Spleen (tissue), 11 donors: ENCODE measurements around the gene CLPX. TPM values are rescaled to one million over a fixed set of nuclear protein-coding genes. Genes with fewer than 3 reads are reported as not detected.
"Not testable (repeated sequence)": the region's sequence is repeated elsewhere in the genome, so short reads cannot be mapped to it uniquely, and the experiment has no call there.

ENCODE experiments used
- DNase-seq: peaks from one replicate; pipeline ENCODE4 v3.0.0-alpha.2; 2020
- H3K27ac ChIP-seq, 8 donors: fragments of 200-600 bp; sonication (generic) in 7 of 8; 1 replicate in 4 of 8; 2 replicates in 4 of 8; pipeline versions ENCODE4 v1.5.0 to v1.8.0; 2016 to 2021; ENCODE audit warnings: inconsistent platforms in 4 of 8, mild to moderate bottlenecking in 4 of 8, moderate library complexity in 1 of 8
- H3K27me3 ChIP-seq, 7 donors: fragments of 200-600 bp; sonication (generic) in 6 of 7; replicated peaks in 1 of 7; 1 replicate in 4 of 7; 2 replicates in 3 of 7; pipeline versions ENCODE4 v1.5.0 to v1.8.0; 2016 to 2021; ENCODE audit warnings: inconsistent platforms in 3 of 7, mild to moderate bottlenecking in 1 of 7
- H3K36me3 ChIP-seq, 6 donors: fragments of 200-600 bp; sonication (generic) in 5 of 6; 1 replicate in 4 of 6; 2 replicates in 2 of 6; pipeline versions ENCODE4 v1.5.0 to v1.8.0; 2016 to 2021; ENCODE audit warnings: inconsistent platforms in 2 of 6
- H3K4me1 ChIP-seq, 6 donors: fragments of 200-600 bp; sonication (generic) in 5 of 6; 1 replicate in 3 of 6; 2 replicates in 3 of 6; pipeline versions ENCODE4 v1.5.0 to v1.8.0; 2016 to 2021; ENCODE audit warnings: inconsistent platforms in 3 of 6
- H3K4me3 ChIP-seq, 8 donors: fragments of 200-600 bp; sonication (generic) in 7 of 8; 1 replicate in 4 of 8; 2 replicates in 4 of 8; pipeline versions ENCODE4 v1.5.0 to v1.8.0; 2016 to 2021; ENCODE audit warnings: inconsistent platforms in 4 of 8, mild to moderate bottlenecking in 4 of 8, moderate library complexity in 2 of 8
- H3K9me3 ChIP-seq, 8 donors: fragments of 200-600 bp; sonication (generic) in 7 of 8; 1 replicate in 4 of 8; 2 replicates in 4 of 8; pipeline versions ENCODE4 v1.5.0 to v1.8.0; 2016 to 2021; ENCODE audit warnings: inconsistent platforms in 4 of 8
- CTCF ChIP-seq, 11 experiments: fragments of 200-600 bp in 7 of 11; fragments of 450-650 bp in 4 of 11; sonication (generic) in 4 of 11; IDR thresholded peaks in 8 of 11; conservative IDR thresholded peaks in 3 of 11; 1 replicate in 7 of 11; 2 replicates in 4 of 11; pipeline versions ENCODE4 v1.4.0 to v1.8.0; 2016 to 2021; ENCODE audit warnings: antibody characterized with exemption in 11 of 11, inconsistent platforms in 4 of 11, mild to moderate bottlenecking in 1 of 11
- POLR2A ChIP-seq, 3 donors: fragments of 450-650 bp; IDR thresholded peaks; one replicate each; pipeline ENCODE4 v1.5.1; 2017; ENCODE audit warnings: antibody characterized with exemption in 3 of 3, mild to moderate bottlenecking in 1 of 3
- POLR2AphosphoS5 ChIP-seq, 3 donors: sonication (generic); formaldehyde crosslinking; IDR thresholded peaks; one replicate each; pipeline ENCODE4 v1.5.1; 2017; ENCODE audit warnings: antibody characterized with exemption in 3 of 3
- WGBS, 5 donors: extraction: QIAGEN DNeasy Blood & Tissue Kit in 3 of 5; methylation state at CpG; one replicate each; pipeline versions ENCODE4 v1.1.5 to v1.1.7; 2013 to 2018; 5-methylcytosine and 5-hydroxymethylcytosine counted together
- intact Hi-C: fragments of 100-400 bp; cut with DNase I; formaldehyde crosslinking; loops from one replicate; pipeline ENCODE4 v1.15.0; 2023; ENCODE audit warnings: low total_unique reads
- polyA plus RNA-seq, 3 donors: library from polyadenylated mRNA; stranded (reverse); fragments of 200-250 nt; gene quantifications; one replicate each; pipeline ENCODE4 v1.2.1, GENCODE V29; 2013
- total RNA-seq, 7 donors: library from RNA; depleted of rRNA in 3 of 7; stranded (reverse); fragments of >200 nt in 3 of 7; fragmentation: NEBNext Ultra II Directional in 4 of 7; extraction: Animal tissue kit (Norgen Biotek cat#: 25700) in 4 of 7; gene quantifications; one replicate each; pipeline versions ENCODE4 v1.1.0 to v1.2.1, GENCODE V29; 2016 to 2021
- donor health status: healthy with polysubstance abuse.
- donor health status: DM: no; HTN: no; CAD: no; lungs with moderate emphysema.
- donor health status: DM: no; HTN: no; CAD: no.
- donor health status: Bipolar disorder and iron deficiency.
- donor health status: healthy.
- donor health status: DM: no; HTN: no; CAD: no.
- donor health status: DM: yes; HTN: yes; CAD: no.

CLPX gene
- total and polyA plus RNA-seq, 10 donors = 9.5 to 58.3 (median 50.2) TPM

DNA sequence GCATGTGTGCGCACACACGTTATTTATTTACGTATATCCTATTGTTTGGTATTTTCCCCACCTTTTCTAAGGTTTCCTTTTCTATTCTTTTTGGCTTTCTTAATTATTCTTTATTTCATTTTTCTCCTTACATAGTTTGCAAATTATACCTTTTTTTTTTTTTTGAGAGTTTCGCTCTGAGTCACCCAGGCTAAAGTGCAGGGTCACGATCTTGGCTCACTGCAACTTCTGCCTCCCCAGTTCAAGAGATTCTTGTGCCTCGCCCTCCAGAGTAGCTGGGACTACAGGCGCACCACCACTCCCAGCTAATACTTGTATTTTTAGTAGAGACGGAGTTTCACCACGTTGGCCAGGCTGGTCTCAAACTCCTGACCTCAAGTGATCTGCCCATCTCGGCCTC, 46.2 kb upstream of the CLPX start:
- no peak for DNase-seq
- 83 to 92% (median 89%) methylated on average over 10 of the region's 10 CpGs for WGBS, 5 donors
- H3K27me3 ChIP-seq = no peaks in the 10 kb centered on the region
- no peak overlapping the region for H3K27ac ChIP-seq
- no peaks in the 10 kb centered on the region for H3K36me3 ChIP-seq
- TF ChIP-seq POLR2A (IDR thresholded peaks at IDR 0.05) (no peak), POLR2AphosphoS5 (IDR thresholded peaks at IDR 0.05) (no peak), CTCF (IDR thresholded peaks at IDR 0.05 in 8 of 11, conservative IDR thresholded peaks at IDR 0.05 in 3 of 11) (no peak)
- no peaks in the 10 kb centered on the region for H3K4me1 ChIP-seq
- H3K4me3 ChIP-seq = no peak overlapping the region
- intact Hi-C loops = no loop called here
- H3K9me3 ChIP-seq = no peaks in the 10 kb centered on the region

DNA sequence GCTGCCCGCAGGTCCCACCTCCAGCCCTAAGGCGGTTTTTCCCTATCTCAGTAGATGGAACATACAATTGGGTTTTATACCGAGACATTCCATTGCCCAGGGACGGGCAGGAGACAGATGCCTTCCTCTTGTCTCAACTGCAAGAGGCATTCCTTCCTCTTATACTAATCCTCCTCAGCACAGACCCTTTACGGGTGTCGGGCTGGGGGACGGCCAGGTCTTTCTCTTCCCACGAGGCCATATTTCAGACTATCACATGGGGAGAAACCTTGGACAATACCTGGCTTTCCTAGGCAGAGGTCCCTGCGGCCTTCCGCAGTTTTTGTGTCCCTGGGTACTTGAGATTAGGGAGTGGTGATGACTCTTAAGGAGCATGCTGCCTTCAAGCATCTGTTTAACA, 41.8 kb upstream of the CLPX start:
- WGBS, 5 donors = 77 to 91% (median 86%) methylated on average over 4 to 5 of the region's 10 CpGs; no CpG with 5 or more reads in 1 of the 5 donors
- not testable (repeated sequence) for DNase-seq, H3K27me3 ChIP-seq

DNA sequence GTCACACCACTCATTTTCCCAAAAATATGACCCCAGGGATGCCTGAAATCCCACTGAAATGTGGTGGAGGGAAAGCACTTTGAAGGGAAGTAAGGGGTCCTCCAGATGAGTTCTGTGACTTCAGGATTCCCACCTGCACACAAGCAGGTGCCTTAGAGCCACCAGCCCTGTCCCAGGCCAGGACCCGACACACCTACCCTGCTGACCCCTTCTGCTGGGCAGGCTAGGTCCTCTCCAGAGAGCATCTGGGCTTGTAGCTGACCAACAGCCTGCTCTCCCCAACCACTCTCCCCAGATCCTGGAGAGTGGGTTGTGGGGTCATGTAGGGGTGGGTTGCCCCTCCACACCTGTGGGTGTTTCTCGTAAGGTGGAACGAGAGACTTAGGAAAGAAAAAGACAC, 41.1 kb upstream of the CLPX start:
- no peak overlapping the region for H3K27ac ChIP-seq
- intact Hi-C loops = no loop called here
- H3K27me3 ChIP-seq = no peaks in the 10 kb centered on the region
- 95 to 100% (median 97%) methylated on average over 3 of the region's 3 CpGs for WGBS, 5 donors
- no peak for DNase-seq
- H3K36me3 ChIP-seq = no peaks in the 10 kb centered on the region
- TF ChIP-seq POLR2A (IDR thresholded peaks at IDR 0.05) (no peak), CTCF (IDR thresholded peaks at IDR 0.05 in 8 of 11, conservative IDR thresholded peaks at IDR 0.05 in 3 of 11) (no peak)
- H3K4me3 ChIP-seq = no peak overlapping the region
- H3K9me3 ChIP-seq = no peaks in the 10 kb centered on the region
- no peaks in the 10 kb centered on the region for H3K4me1 ChIP-seq

More for the DNA sequence above, 41.8 kb upstream of the CLPX start:
- H3K36me3 ChIP-seq, H3K27ac ChIP-seq, H3K9me3 ChIP-seq, intact Hi-C loops, H3K4me3 ChIP-seq, H3K4me1 ChIP-seq: not testable (repeated sequence)

DNA sequence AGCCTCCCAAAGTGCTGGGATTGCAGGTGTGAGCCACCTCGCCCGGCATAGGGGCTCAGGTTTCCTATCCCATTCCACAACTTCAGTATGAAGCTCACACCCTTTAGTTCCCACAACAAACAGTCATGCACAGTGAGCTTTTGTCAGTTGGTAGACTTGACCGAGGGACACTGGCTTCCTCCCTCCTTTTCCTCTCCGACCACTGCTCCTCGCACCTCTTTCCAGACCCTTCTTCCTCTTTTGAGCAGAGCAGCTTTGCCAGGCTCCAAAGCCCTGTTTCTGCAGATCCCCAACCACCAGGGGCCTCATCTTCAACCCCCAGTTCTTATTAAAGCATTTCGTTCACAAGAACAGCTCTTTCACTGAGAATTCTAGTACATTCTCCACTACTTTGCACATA, 38.9 kb upstream of the CLPX start:
- no peak for DNase-seq
- 48 to 65% (median 51%) methylated on average over 6 of the region's 6 CpGs for WGBS, 5 donors
- Histone ChIP-seq H3K36me3 (no peaks in the 10 kb centered on the region), H3K27ac (no peak overlapping the region), H3K4me1 (no peaks in the 10 kb centered on the region), H3K4me3 (no peak overlapping the region), H3K27me3 (no peaks in the 10 kb centered on the region), H3K9me3 (no peaks in the 10 kb centered on the region)
- intact Hi-C loops = no loop called here
- no peak for TF ChIP-seq POLR2AphosphoS5 (IDR thresholded peaks at IDR 0.05)
- no peak for TF ChIP-seq CTCF (IDR thresholded peaks at IDR 0.05 in 8 of 11, conservative IDR thresholded peaks at IDR 0.05 in 3 of 11)
- no peak for TF ChIP-seq POLR2A (IDR thresholded peaks at IDR 0.05)

- no peaks in the 10 kb centered on the region for H3K36me3 ChIP-seq
- no peak for DNase-seq
- H3K9me3 ChIP-seq = no peaks in the 10 kb centered on the region
- 82 to 100% (median 96%) methylated on average over 4 of the region's 4 CpGs for WGBS, 5 donors
- H3K27me3 ChIP-seq = no peaks in the 10 kb centered on the region
- TF ChIP-seq CTCF (IDR thresholded peaks at IDR 0.05 in 8 of 11, conservative IDR thresholded peaks at IDR 0.05 in 3 of 11) = no peak
- no peak for TF ChIP-seq POLR2AphosphoS5 (IDR thresholded peaks at IDR 0.05)
- no peak for TF ChIP-seq POLR2A (IDR thresholded peaks at IDR 0.05)
- H3K27ac ChIP-seq = no peak overlapping the region
- intact Hi-C loops = no loop called here
- H3K4me1 ChIP-seq = no peaks in the 10 kb centered on the region
- no peak overlapping the region for H3K4me3 ChIP-seq
Measured at GRCh38 chr15:65222891-65223290, 37.7 kb upstream of the CLPX start.
